ENCODE data around the gene EPHA7. TPM values are rescaled to one million over a fixed set of nuclear protein-coding genes. Genes with fewer than 3 reads are reported as not detected.

The EPHA7 gene
- total RNA-seq, 4 donors from 2014 or later, result 0.04 to 2.4 (median 0.88) TPM

- TF ChIP-seq POLR2A (IDR thresholded peaks at IDR 0.05), result no peak
- TF ChIP-seq, protein P1, sequence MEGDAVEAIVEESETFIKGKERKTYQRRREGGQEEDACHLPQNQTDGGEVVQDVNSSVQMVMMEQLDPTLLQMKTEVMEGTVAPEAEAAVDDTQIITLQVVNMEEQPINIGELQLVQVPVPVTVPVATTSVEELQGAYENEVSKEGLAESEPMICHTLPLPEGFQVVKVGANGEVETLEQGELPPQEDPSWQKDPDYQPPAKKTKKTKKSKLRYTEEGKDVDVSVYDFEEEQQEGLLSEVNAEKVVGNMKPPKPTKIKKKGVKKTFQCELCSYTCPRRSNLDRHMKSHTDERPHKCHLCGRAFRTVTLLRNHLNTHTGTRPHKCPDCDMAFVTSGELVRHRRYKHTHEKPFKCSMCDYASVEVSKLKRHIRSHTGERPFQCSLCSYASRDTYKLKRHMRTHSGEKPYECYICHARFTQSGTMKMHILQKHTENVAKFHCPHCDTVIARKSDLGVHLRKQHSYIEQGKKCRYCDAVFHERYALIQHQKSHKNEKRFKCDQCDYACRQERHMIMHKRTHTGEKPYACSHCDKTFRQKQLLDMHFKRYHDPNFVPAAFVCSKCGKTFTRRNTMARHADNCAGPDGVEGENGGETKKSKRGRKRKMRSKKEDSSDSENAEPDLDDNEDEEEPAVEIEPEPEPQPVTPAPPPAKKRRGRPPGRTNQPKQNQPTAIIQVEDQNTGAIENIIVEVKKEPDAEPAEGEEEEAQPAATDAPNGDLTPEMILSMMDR (IDR thresholded peaks at IDR 0.05), result no peak
- intact Hi-C loops (cut with DNase I; ENCODE audit: low total_unique reads), result no loop called here
- H3K4me3 ChIP-seq (ENCODE audit: low read depth, poor library complexity, severe bottlenecking), result no peak overlapping the region
- 1 to 4% methylated on average over 5 of the region's 5 CpGs for WGBS, 2 donors
- no peak for DNase-seq (ENCODE audit: low spot score in 2 of 2)
Measured at GRCh38 chr6:93418033-93418407, 1.3 kb downstream of the EPHA7 start.

DNA sequence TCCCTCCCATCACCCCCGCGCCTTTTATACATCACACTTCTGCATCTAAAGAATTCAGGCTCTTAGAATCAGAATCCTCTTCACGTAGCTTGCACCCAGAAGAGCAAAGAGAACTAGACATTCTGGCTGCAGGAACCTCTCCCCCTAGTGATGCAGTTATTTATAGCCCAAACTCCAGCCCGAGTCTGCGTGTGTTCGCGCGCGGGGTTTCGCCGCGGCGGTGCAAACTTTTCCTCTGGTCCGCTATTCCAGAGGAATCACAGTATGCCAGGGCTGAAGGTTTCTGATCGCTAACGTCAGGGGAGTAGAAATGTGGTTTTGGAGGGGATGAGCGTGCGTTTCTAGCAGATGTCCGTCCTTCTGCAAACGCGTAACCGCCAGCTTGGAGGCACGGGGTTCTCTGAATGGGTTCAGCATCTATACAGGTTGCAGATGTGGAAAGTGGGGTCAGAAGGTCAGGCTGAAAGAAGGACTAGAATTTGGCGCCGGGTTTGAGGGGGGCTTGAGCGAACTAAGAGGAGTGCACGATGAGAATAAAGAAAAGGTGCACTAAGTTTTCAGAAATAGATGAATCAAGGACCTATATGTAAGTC, 1.8 kb downstream of the EPHA7 start:
- intact Hi-C loops (cut with DNase I; ENCODE audit: low total_unique reads), result no loop called here
- no peak for DNase-seq (ENCODE audit: low spot score in 2 of 2)
- TF ChIP-seq, protein P1 (IDR thresholded peaks at IDR 0.05), result no peak
- no peak for TF ChIP-seq POLR2A (IDR thresholded peaks at IDR 0.05)
- 2 to 3% methylated on average over 27 of the region's 27 CpGs for WGBS, 2 donors
- no peak overlapping the region for H3K4me3 ChIP-seq (ENCODE audit: low read depth, poor library complexity, severe bottlenecking)

DNA sequence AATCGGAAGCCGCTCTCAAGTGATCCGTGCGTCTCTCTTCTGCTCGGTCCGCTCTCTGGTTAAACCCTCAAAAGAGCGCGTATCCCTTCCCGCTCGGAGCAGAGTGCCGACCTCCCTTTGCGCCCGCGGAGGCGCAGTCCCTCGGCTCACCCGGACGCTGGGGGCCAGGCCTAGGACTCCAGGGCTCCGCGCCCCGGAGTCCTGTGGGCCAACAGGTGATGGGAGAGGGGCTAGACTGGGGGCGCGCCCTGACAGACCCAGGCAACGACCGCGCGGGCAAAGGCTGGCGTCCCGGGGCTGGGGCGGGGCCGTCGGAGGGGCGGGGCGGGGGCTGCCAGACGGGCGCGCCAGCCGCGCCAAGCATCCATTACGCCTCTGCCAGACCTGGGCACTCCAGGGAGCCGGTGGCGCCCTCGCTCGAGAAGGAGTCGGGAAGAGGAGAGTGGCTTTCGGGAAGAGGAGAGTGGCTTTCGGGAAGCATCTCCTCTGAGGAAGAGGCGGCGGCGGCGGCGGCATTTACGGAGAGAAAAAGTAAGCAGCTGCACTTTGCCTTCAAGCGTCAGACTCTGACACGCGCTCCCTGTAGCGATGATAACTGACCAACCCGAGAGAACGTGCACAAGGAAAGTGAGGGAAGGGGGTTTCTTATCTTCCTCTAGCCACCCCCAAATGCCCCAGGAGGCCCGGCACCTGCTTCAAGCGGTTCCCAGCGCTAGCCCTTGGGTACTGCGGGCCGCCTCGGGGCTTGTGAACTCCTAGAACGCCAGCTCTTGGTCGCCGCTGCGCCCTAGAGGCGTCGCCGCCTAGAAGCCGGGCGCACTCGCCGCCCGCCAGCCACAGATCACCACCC, 2.6 kb downstream of the EPHA7 start:
- intact Hi-C loops (cut with DNase I; ENCODE audit: low total_unique reads), result no loop called here
- 1 to 5% methylated on average over 67 to 74 of the region's 77 CpGs for WGBS, 2 donors
- TF ChIP-seq, protein P1 (IDR thresholded peaks at IDR 0.05), result no peak
- no peak for TF ChIP-seq POLR2A (IDR thresholded peaks at IDR 0.05)
- no peak overlapping the region for H3K4me3 ChIP-seq (ENCODE audit: low read depth, poor library complexity, severe bottlenecking)
- DNase-seq (ENCODE audit: low spot score in 2 of 2), result peak in 1 of 2 donors; percentile 72

DNA sequence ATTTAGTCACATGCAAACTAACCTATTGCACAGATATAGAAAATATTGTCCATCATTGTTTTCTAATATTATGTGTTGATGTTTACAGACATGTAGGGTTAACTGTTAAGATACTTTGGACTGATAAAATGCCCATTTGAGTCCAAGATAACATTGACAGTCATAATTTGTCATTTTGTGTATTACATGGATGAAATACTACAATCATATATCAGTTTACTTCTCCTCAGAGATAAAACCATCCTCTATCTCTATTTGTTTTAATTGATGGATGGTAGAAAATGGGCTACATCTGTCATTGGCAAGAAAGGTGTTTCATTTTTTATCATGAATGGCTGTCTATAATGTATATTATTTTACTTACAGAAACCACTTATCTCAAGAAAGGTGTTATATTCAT, 6.2 kb downstream of the EPHA7 start:
- no peak for DNase-seq (ENCODE audit: low spot score in 2 of 2)
- no peak overlapping the region for H3K4me3 ChIP-seq (ENCODE audit: low read depth, poor library complexity, severe bottlenecking)
- intact Hi-C loops (cut with DNase I; ENCODE audit: low total_unique reads), result no loop called here
- TF ChIP-seq, protein P1 (IDR thresholded peaks at IDR 0.05), result no peak
- TF ChIP-seq POLR2A (IDR thresholded peaks at IDR 0.05), result no peak

GRCh38 chr6:93412452-93412851, 6.9 kb downstream of the EPHA7 start:
- intact Hi-C loops (cut with DNase I; ENCODE audit: low total_unique reads), result no loop called here
- H3K4me3 ChIP-seq (ENCODE audit: low read depth, poor library complexity, severe bottlenecking), result no peak overlapping the region
- no peak for TF ChIP-seq POLR2A (IDR thresholded peaks at IDR 0.05)
- TF ChIP-seq, protein P1 (IDR thresholded peaks at IDR 0.05), result no peak
- no peak for DNase-seq (ENCODE audit: low spot score in 2 of 2)
